Skeletal muscle cell (primary cell): ENCODE measurements around the gene CCL20.
"Not testable (repeated sequence)": the region's sequence is repeated elsewhere in the genome, so short reads cannot be mapped to it uniquely, and the experiment has no call there.

Source experiments
- DNase-seq: peaks from one replicate; pipeline ENCODE4 v3.0.0-alpha.2; 2010; ENCODE audit warnings: low read depth
- H3K4me3 ChIP-seq: 2 replicates; pipeline ENCODE4 v1.5.1; 2011; ENCODE audit warnings: low read depth, mild to moderate bottlenecking, control low read depth, low read length, moderate library complexity

Gene CCL20

GRCh38 chr2:227796768-227797167 lies 16.9 kb upstream of the CCL20 start:
- not testable (repeated sequence) for DNase-seq, H3K4me3 ChIP-seq

DNA sequence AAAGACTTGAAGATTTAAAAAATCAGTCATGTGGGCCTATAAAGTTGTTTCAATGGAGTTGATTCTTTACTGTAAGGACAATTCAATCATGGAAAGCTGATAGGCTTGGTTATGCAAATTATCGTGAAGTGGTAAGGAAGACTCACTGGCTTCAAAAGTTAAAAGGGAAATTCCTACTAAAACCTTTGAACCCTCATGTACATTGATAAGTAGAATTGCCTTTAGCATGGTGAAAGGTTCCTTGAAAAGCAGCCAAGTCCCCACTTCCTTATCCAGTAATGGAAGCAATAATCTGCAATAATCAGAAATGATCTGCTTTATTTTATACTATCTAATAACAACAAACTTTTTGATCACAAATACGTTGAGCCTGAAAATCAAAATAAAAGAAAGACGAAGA lies 14.4 kb upstream of the CCL20 start:
- DNase-seq = no peak
- no peak overlapping the region for H3K4me3 ChIP-seq

GRCh38 chr2:227802882-227803281 lies 10.8 kb upstream of the CCL20 start:
- no peak overlapping the region for H3K4me3 ChIP-seq
- DNase-seq = no peak

GRCh38 chr2:227804975-227805374 lies 8.7 kb upstream of the CCL20 start:
- no peak for DNase-seq

DNA sequence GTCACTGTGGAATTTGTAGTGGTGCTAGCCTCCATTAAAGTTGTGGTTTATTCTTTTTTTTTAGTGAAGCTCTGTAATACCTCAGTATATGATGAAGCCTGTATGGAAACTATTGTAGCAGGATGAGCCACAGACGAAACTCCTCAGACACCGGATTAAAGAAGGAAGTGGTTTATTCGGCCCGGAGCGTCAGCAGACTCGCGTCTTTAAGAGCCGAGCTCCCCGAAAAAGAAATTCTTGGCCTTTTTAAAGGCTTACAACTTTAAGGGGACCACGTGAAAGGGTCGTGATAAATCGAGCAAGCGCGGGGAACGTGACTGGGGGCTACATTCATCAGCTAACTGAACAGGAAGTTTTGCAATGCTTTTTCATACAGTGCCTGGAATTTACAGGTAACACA lies 8.1 kb upstream of the CCL20 start:
- no peak for DNase-seq

More at GRCh38 chr2:227804975-227805374, 8.7 kb upstream of the CCL20 start:
- H3K4me3 ChIP-seq = no peak overlapping the region

GRCh38 chr2:227808936-227809335 lies 4.7 kb upstream of the CCL20 start:
- no peak for DNase-seq

More for the DNA sequence above, 8.1 kb upstream of the CCL20 start:
- no peak overlapping the region for H3K4me3 ChIP-seq

GRCh38 chr2:227812001-227812400 lies 1.6 kb upstream of the CCL20 start:
- no peak overlapping the region for H3K4me3 ChIP-seq
- DNase-seq = no peak

More at GRCh38 chr2:227808936-227809335, 4.7 kb upstream of the CCL20 start:
- H3K4me3 ChIP-seq = no peak overlapping the region

DNA sequence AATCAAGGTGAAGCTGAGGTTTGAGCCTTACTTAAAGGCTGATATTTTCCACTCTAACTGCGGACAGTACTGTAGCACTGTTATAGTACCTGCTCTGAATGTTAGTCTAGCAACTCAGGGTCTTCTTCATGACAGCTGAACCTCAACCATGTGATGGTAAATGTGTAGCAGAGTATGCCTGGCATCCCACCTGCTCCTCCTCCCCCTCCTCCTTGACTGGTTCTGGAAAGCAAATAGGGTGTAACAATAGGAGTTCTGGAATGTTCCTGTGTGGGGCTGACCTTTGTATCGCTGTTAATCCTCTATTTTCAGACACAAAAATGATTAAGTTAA lies 447 bp upstream of the CCL20 start:
- no peak overlapping the region for H3K4me3 ChIP-seq
- DNase-seq = no peak

DNA sequence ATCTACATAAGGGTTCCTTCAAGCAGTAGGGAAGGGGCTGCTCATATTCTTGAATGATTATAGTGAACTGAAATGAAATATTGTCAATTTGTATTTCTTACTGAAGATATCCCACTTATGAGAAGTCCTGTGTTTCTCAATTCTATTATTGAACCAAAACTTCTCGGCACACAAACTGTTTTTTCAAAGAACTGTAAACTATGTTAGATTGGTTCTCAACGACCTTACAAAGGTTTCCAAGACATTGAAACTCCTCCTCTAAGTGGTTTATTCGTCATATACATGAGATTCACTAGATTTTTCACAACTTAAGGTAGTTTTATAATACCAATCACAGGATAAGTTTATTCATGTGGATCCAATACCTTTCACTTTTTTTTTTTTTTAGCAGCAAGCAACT lies 1.4 kb downstream of the CCL20 start:
- no peak for DNase-seq
- H3K4me3 ChIP-seq = peak overlapping the region; percentile 53

- DNase-seq = no peak
- peak overlapping the region; percentile 53 for H3K4me3 ChIP-seq
Observed at GRCh38 chr2:227816507-227817294, 3.1 kb downstream of the CCL20 start.

- peak overlapping the region; percentile 53 for H3K4me3 ChIP-seq
- DNase-seq = no peak
Observed at GRCh38 chr2:227817336-227817735, 3.7 kb downstream of the CCL20 start.

DNA sequence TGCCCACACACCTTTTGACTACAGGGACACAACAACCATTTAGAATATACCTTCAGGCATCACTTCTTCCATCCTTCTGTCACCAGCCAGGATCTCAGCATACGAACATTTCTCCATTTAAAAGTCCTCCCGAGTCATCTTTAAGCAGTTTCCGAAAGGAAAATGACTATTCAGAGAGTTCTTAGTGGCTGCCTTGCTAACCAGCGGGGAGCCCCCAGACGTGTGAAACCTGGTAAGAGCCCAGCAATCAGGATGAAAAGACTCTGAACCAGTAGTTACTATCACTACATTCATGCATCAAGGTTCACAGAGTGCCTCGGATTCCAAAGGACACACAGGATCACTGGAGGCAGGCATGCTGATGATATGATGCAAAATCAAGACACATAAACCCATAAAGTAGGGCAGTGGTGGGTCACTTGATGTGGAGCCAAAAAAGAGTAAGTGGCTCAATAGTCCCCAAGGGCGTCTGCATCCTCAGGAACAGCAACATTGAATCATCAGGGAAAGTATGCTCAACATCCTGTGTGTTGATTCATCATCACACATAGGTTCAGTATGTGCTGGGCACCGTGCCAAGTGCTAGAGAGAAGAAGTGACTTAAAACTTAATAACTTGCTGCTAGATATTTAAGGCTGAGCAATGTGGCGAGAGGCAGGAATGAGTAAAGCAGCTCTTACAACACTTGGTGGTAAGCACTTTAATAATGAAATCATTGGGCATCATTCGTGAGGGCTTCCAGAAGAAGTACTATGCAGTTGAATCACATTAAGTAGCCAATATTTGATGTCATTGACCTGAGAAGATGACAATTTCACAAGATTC lies 4.4 kb downstream of the CCL20 start:
- peak; percentile 100 for DNase-seq
- H3K4me3 ChIP-seq = peak overlapping the region; percentile 53

GRCh38 chr2:227818675-227819397 lies 5.2 kb downstream of the CCL20 start:
- peak overlapping the region; percentile 7 for H3K4me3 ChIP-seq
- DNase-seq = no peak

DNA sequence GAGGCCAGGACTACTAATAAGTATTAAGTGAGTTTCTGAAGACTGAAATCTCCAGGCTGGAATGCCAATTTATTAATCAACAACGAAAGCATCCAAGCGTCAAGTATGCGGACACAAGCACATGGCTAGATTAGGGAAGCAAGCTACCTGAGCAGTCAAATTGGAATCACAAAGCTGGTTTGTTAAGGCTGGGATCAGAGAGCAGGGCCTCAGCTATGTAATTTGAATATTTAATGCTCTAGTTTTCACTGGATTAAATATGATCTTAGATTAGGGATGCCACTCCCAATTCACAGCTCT lies 5.7 kb downstream of the CCL20 start:
- DNase-seq = no peak
- H3K4me3 ChIP-seq = no peak overlapping the region

GRCh38 chr2:227821043-227821942 lies 7.7 kb downstream of the CCL20 start:
- no peak overlapping the region for H3K4me3 ChIP-seq
- no peak for DNase-seq

GRCh38 chr2:227822416-227823003 lies 8.9 kb downstream of the CCL20 start:
- no peak overlapping the region for H3K4me3 ChIP-seq
- no peak for DNase-seq

DNA sequence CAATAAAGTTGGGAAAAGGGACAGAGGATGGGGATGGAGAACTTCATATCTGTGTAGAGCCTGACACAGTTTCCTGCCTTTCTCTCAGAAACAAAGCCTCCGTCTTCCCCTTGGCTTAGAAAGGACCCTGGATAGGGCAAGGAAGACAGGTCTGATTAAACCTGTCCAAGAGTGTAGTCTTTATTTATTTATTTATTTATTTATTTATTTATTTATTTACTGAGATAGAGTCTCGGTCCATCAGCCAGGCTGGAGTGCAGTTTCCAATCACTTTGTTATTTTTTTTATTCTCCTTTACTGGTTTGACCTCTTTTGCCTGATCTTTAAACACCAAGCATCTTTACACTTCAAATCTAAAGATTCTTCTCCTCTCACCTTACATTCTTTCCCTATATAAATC lies 10.3 kb downstream of the CCL20 start:
- DNase-seq = no peak
- no peak overlapping the region for H3K4me3 ChIP-seq

GRCh38 chr2:227824711-227825110 lies 11.1 kb downstream of the CCL20 start:
- no peak overlapping the region for H3K4me3 ChIP-seq
- no peak for DNase-seq

GRCh38 chr2:227826019-227826521 lies 12.4 kb downstream of the CCL20 start:
- H3K4me3 ChIP-seq = no peak overlapping the region
- no peak for DNase-seq
